Naive thymus-derived CD8-positive, alpha-beta T cell (primary cell): Measurements from ENCODE around the gene MEMO1. TPM values are rescaled to one million over a fixed set of nuclear protein-coding genes. Genes with fewer than 3 reads are reported as not detected.
"Not testable (repeated sequence)": the region's sequence is repeated elsewhere in the genome, so short reads cannot be mapped to it uniquely, and the experiment has no call there.

Experiments used
- ATAC-seq, 2 donors: fragments of 150-1000 bp; cut with Tn5 transposase in 1 of 2; sonication (Bioruptor Pico), chemical (Tn5 transposase) in 1 of 2; 1 replicate in 1 of 2; 2 replicates in 1 of 2; pipeline ENCODE4 v1.10.0; 2021; ENCODE audit warnings: mild to moderate bottlenecking in 2 of 2, moderate library complexity in 2 of 2
- POLR2A ChIA-PET: fragments of 350-600 bp; sonication (Branson Sonifier 250); formaldehyde crosslinking; loops from one replicate; lab custom pipeline; 2021; ENCODE audit warnings: antibody characterized with exemption; lab: Charles Lee
- DNase-seq, 10 donors: peaks; one replicate each; pipeline versions ENCODE4 v3.0.0 to v3.0.0-alpha.2; 2020 to 2022
- H3K27ac Mint-ChIP-seq, 10 donors: one replicate each; pipeline ENCODE4 v1.8.0; 2020 to 2022; ENCODE audit warnings: mild to moderate bottlenecking in 10 of 10, mixed read lengths in 10 of 10, moderate library complexity in 4 of 10, inconsistent platforms in 1 of 10
- H3K27me3 Mint-ChIP-seq, 5 donors: one replicate each; pipeline ENCODE4 v1.8.0; 2021 to 2022; ENCODE audit warnings: mixed read lengths in 5 of 5
- H3K36me3 Mint-ChIP-seq, 3 donors: one replicate each; pipeline ENCODE4 v1.8.0; 2020 to 2022; ENCODE audit warnings: mixed read lengths in 3 of 3, mild to moderate bottlenecking in 2 of 3, inconsistent platforms in 1 of 3
- H3K4me1 Mint-ChIP-seq, 4 donors: one replicate each; pipeline ENCODE4 v1.8.0; 2021 to 2022; ENCODE audit warnings: mixed read lengths in 4 of 4
- H3K4me3 Mint-ChIP-seq, 10 donors: one replicate each; pipeline ENCODE4 v1.8.0; 2020 to 2022; ENCODE audit warnings: mild to moderate bottlenecking in 10 of 10, mixed read lengths in 10 of 10, moderate library complexity in 6 of 10, inconsistent platforms in 1 of 10
- H3K9me3 Mint-ChIP-seq, 9 donors: one replicate each; pipeline ENCODE4 v1.8.0; 2020 to 2022; ENCODE audit warnings: mixed read lengths in 9 of 9, mild to moderate bottlenecking in 3 of 9, inconsistent platforms in 1 of 9, moderate library complexity in 1 of 9
- polyA plus RNA-seq, 3 donors: library from polyadenylated mRNA; unstranded; fragments of 300-500 nt; fragmentation: Illumina TruSeq; gene quantifications; one replicate each; pipeline ENCODE4 v1.2.3, GENCODE V29; 2021
- total RNA-seq, 8 experiments: library from RNA in 2 of 8; stranded (reverse) in 2 of 8; gene quantifications; one replicate each; pipeline ENCODE4 v1.2.3 and lab custom pipeline; 2021 to 2026

The MEMO1 gene
- total and polyA plus RNA-seq, 5 experiments from 2014 or later, result 23.7 to 35.8 (median 26.2) TPM

- H3K4me1 Mint-ChIP-seq, result peaks cover 7 to 46% (median 32%) of the 10 kb centered on the region in 4 donors
- H3K27ac Mint-ChIP-seq, result no peak overlapping the region
- H3K9me3 Mint-ChIP-seq, result no peaks in the 10 kb centered on the region
- ATAC-seq (no peak), DNase-seq (no peak)
- no peak overlapping the region for H3K4me3 Mint-ChIP-seq
- peaks cover 0 to 9% (median 3%) of the 10 kb centered on the region in 3 donors for H3K36me3 Mint-ChIP-seq
- POLR2A ChIA-PET, result no interaction called here
- no peaks in the 10 kb centered on the region for H3K27me3 Mint-ChIP-seq
These were observed 37.1 kb downstream of the MEMO1 start for GRCh38 chr2:31973665-31974064.

- DNase-seq (no peak), ATAC-seq (no peak)
- Mint-ChIP-seq H3K4me1 (peaks cover 7 to 43% (median 31%) of the 10 kb centered on the region in 4 donors), H3K4me3 (no peak overlapping the region), H3K9me3 (no peaks in the 10 kb centered on the region), H3K27ac (no peak overlapping the region), H3K27me3 (no peaks in the 10 kb centered on the region), H3K36me3 (peaks cover 0 to 11% (median 3%) of the 10 kb centered on the region in 3 donors)
- POLR2A ChIA-PET, result no interaction called here
These were observed 38.7 kb downstream of the MEMO1 start for GRCh38 chr2:31972059-31972458.

DNA sequence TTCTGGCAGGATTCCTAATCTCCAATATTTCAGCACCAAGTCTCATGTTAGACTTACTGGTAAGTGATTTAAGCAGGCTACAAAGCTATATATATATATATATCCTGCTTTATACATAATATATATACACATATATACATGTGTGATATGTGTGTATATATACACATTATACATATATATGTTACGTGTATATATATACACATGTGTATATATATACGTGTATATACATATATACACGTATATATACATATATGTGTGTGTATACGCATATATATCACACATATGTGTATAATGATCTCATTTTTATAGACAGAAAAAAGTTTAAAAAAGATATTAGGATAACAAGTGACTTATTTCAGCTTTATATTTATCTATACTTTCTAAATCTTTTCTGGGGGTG, 41.6 kb downstream of the MEMO1 start:
- Mint-ChIP-seq H3K27me3 (no peaks in the 10 kb centered on the region), H3K4me1 (peaks cover 12 to 29% (median 23%) of the 10 kb centered on the region in 4 donors), H3K27ac (no peak overlapping the region), H3K9me3 (no peaks in the 10 kb centered on the region), H3K36me3 (peaks cover 0 to 17% (median 0%) of the 10 kb centered on the region in 3 donors), H3K4me3 (no peak overlapping the region)
- ATAC-seq, result no peak
- DNase-seq, result no peak
- POLR2A ChIA-PET, result no interaction called here

DNA sequence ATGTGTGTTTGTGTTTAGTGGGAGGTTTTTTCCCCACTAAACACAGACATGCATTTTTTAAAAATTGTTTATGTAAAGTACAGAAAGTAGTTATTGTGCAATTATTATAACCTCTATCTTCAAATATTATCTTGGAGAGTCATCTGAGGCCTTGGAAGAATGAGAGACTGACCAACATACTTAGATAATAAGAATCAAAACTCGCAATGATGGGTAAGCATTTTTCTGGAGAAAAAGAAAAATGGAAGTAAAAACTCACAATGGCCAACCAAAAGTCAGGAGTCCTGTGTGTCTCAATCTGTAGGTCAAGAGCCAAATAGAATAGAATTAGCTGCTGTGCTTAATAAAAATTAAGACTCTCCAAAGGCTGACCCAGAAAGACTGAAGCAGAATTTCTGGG, 43.0 kb downstream of the MEMO1 start:
- POLR2A ChIA-PET, result no interaction called here
- Mint-ChIP-seq H3K9me3 (no peaks in the 10 kb centered on the region), H3K4me3 (no peak overlapping the region), H3K4me1 (peaks cover 16 to 31% (median 18%) of the 10 kb centered on the region in 4 donors), H3K27ac (no peak overlapping the region), H3K27me3 (no peaks in the 10 kb centered on the region), H3K36me3 (peaks cover 0 to 24% (median 10%) of the 10 kb centered on the region in 3 donors)
- ATAC-seq (no peak), DNase-seq (no peak)

DNA sequence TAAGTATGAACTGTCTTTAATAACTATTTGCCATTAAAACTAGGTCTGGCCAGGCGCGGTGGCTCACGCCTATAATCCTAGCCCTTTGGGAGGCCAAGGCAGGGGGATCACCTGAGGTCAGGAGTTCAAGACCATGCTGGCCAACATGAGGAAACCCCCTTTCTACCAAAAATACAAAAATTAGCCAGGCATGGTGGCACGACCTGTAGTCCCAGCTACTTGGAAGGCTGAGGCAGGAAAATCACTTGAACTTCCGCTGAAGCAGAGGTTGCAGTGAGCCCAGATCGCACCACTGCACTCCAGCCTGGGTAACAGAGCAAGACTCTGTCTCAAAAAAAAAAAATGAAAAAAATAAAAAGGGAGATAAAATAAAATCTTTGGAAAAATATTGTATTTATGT, 44.4 kb downstream of the MEMO1 start:
- POLR2A ChIA-PET, H3K27ac Mint-ChIP-seq, ATAC-seq, H3K4me3 Mint-ChIP-seq, H3K27me3 Mint-ChIP-seq, DNase-seq, H3K9me3 Mint-ChIP-seq: not testable (repeated sequence)
- Mint-ChIP-seq H3K4me1 (peaks cover 21 to 33% (median 22%) of the 10 kb centered on the region in 4 donors), H3K36me3 (peaks cover 0 to 21% (median 12%) of the 10 kb centered on the region in 3 donors)

- POLR2A ChIA-PET, result no interaction called here
- no peaks in the 10 kb centered on the region for H3K27me3 Mint-ChIP-seq
- peak overlapping the region in 1 of 10 donors; percentile 77 for H3K27ac Mint-ChIP-seq
These were observed 45.7 kb downstream of the MEMO1 start for GRCh38 chr2:31965094-31965493.

DNA sequence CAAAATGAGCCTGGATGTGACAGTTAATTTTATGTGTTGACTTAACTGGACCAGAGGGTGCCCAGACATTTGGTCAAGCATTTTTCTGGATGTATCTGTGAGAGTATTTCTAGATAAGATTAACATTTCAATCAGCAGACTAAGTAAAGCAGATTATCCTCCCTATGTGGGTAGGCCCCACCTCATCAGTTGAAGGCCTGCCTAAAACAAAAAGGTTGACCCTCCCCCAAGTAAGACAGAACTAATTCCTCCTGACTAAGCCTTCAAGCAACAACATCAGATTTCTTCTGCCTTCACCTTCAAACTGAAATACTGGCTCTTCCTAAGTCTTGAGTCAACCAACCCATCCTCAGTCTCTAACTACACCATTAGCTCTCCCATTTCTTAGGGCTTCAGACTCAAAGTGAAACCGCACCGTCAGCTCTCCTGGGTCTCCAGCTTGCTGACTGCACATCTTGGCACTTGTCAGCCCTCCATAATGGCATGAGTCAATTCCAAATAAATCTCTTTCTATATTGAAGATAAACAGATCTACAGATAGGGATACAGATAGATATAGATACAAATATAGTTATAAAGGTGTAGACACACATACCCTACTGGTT, 47.9 kb downstream of the MEMO1 start:
- H3K36me3 Mint-ChIP-seq, result peaks cover 0 to 21% (median 12%) of the 10 kb centered on the region in 3 donors
- peaks cover 39 to 55% (median 47%) of the 10 kb centered on the region in 4 donors for H3K4me1 Mint-ChIP-seq
- ATAC-seq (no peak), DNase-seq (no peak)
- H3K27me3 Mint-ChIP-seq, result no peaks in the 10 kb centered on the region
- POLR2A ChIA-PET, result no interaction called here
- H3K4me3 Mint-ChIP-seq, result peak overlapping the region in 1 of 10 donors; percentile 15
- H3K9me3 Mint-ChIP-seq, result no peaks in the 10 kb centered on the region
- H3K27ac Mint-ChIP-seq, result peak overlapping the region in 3 of 10 donors; percentile 1 to 51 (median 30)

More at GRCh38 chr2:31965094-31965493, 45.7 kb downstream of the MEMO1 start:
- H3K36me3 Mint-ChIP-seq, result peaks cover 0 to 21% (median 12%) of the 10 kb centered on the region in 3 donors
- ATAC-seq, result no peak
- H3K4me1 Mint-ChIP-seq, result peaks cover 24 to 33% (median 30%) of the 10 kb centered on the region in 4 donors
- DNase-seq, result no peak
- H3K4me3 Mint-ChIP-seq, result no peak overlapping the region
- H3K9me3 Mint-ChIP-seq, result no peaks in the 10 kb centered on the region

DNA sequence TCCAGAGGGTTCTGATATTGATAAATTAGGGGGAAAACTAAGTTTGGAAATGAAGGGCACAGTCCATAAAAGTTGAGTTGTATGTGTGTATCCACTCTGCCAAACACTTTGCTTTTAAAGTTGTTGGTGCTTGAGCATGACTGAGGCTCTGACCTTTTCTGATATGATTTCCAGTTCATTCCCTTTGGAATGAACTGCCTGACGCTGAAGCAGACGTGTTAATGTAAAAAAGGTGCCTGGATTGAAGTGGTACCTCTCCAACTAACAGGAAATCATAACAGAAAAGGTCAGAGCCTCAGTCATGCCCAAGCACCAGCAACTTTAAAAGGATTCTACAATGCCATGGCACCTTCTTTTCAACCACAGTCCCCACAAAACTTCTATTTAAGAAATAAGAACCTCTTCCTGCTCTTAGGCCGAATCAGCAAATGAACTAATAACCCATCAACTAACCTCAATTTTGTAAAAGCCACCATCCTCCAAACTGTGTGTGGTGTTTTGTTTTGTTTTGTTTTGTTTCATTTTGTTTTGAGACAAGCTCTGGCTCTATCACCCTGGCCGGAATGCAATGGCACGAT, 52.6 kb downstream of the MEMO1 start:
- POLR2A ChIA-PET, result no interaction called here
- Mint-ChIP-seq H3K9me3 (no peaks in the 10 kb centered on the region), H3K27ac (peak overlapping the region in 9 of 10 donors; percentile 24 to 86 (median 72)), H3K4me1 (peaks cover 36 to 70% (median 50%) of the 10 kb centered on the region in 4 donors), H3K4me3 (peak overlapping the region in 7 of 10 donors; percentile 0 to 53 (median 23)), H3K36me3 (peaks cover 0 to 30% (median 17%) of the 10 kb centered on the region in 3 donors), H3K27me3 (no peaks in the 10 kb centered on the region)
- DNase-seq (peak in 1 of 10 donors; percentile 2), ATAC-seq (no peak)

- Mint-ChIP-seq H3K27ac (peak overlapping the region in 8 of 10 donors; percentile 24 to 86 (median 64)), H3K27me3 (no peaks in the 10 kb centered on the region), H3K36me3 (peaks cover 0 to 27% (median 10%) of the 10 kb centered on the region in 3 donors), H3K4me1 (peaks cover 30 to 63% (median 43%) of the 10 kb centered on the region in 4 donors), H3K4me3 (peak overlapping the region in 5 of 10 donors; percentile 0 to 23 (median 14)), H3K9me3 (no peaks in the 10 kb centered on the region)
- POLR2A ChIA-PET, result no interaction called here
- ATAC-seq, result no peak
- no peak for DNase-seq
These were observed 53.3 kb downstream of the MEMO1 start for GRCh38 chr2:31957354-31958139.

DNA sequence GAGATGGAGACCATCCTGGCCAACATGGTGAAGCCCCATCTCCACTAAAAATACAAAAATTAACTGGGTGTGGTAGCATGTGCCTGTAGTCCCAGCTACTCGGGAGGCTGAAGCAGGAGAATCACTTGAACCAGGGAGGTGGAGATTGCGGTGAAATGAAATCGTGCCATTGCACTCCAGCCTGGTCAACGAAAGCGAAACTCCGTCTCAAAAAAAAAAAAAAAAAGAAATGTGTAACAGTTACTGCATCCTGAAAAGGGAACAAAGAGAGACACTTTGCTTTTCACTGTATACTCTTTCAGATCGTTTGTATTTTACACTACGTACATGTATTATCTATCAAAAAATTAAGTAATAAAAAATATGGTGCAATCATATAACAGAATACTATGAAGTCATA, 53.9 kb downstream of the MEMO1 start:
- H3K27me3 Mint-ChIP-seq, DNase-seq, ATAC-seq, H3K9me3 Mint-ChIP-seq, POLR2A ChIA-PET: not testable (repeated sequence)
- peaks cover 0 to 27% (median 10%) of the 10 kb centered on the region in 3 donors for H3K36me3 Mint-ChIP-seq
- H3K4me3 Mint-ChIP-seq, result peak overlapping the region in 5 of 10 donors; percentile 20 to 57 (median 23)
- peaks cover 25 to 57% (median 39%) of the 10 kb centered on the region in 4 donors for H3K4me1 Mint-ChIP-seq
- H3K27ac Mint-ChIP-seq, result peak overlapping the region in 7 of 10 donors; percentile 13 to 66 (median 28)

- H3K4me3 Mint-ChIP-seq, result peak overlapping the region in 1 of 10 donors; percentile 57
- H3K36me3 Mint-ChIP-seq, result peaks cover 0 to 27% (median 10%) of the 10 kb centered on the region in 3 donors
- no peak for ATAC-seq
- H3K4me1 Mint-ChIP-seq, result peaks cover 25 to 52% (median 38%) of the 10 kb centered on the region in 4 donors
- DNase-seq, result no peak
- no peaks in the 10 kb centered on the region for H3K27me3 Mint-ChIP-seq
- peak overlapping the region in 5 of 10 donors; percentile 24 to 66 (median 41) for H3K27ac Mint-ChIP-seq
- POLR2A ChIA-PET, result no interaction called here
- no peaks in the 10 kb centered on the region for H3K9me3 Mint-ChIP-seq
These were observed 54.5 kb downstream of the MEMO1 start for GRCh38 chr2:31956312-31956711.

GRCh38 chr2:31953095-31953494, 57.7 kb downstream of the MEMO1 start:
- Mint-ChIP-seq H3K36me3 (peaks cover 0 to 36% (median 10%) of the 10 kb centered on the region in 3 donors), H3K4me1 (peaks cover 15 to 35% (median 23%) of the 10 kb centered on the region in 4 donors)
- H3K27ac Mint-ChIP-seq, H3K27me3 Mint-ChIP-seq, H3K4me3 Mint-ChIP-seq, H3K9me3 Mint-ChIP-seq, DNase-seq, ATAC-seq: not testable (repeated sequence)
- POLR2A ChIA-PET, result interaction anchor here (0.6 kb wide), 2 partner anchors 45 to 530 kb away, joined by 3 read pairs; no protein-coding TSS in a partner anchor
